H9 (cell line): ENCODE measurements around the gene TSPO2. TPM values are rescaled to one million over a fixed set of nuclear protein-coding genes. Genes with fewer than 3 reads are reported as not detected.

ENCODE experiments used
- DNase-seq: peaks from one replicate; pipeline ENCODE4 v3.0.0-alpha.2; 2017
- H2AFZ ChIP-seq: one replicate; pipeline ENCODE4 v1.6.1; 2013; ENCODE audit warnings: mild to moderate bottlenecking, low read length, control low read depth, moderate library complexity
- H2AK5ac ChIP-seq: 2 replicates; pipeline ENCODE4 v1.6.1; 2013; ENCODE audit warnings: low read length, control low read depth, mixed read lengths; ENCODE audit not compliant: insufficient read length
- H2BK120ac ChIP-seq: one replicate; pipeline ENCODE4 v1.6.1; 2013; ENCODE audit warnings: low read depth, mild to moderate bottlenecking, low read length, control low read depth, inconsistent platforms; ENCODE audit not compliant: poor library complexity, severe bottlenecking
- H2BK12ac ChIP-seq: 2 replicates; pipeline ENCODE4 v1.6.1; 2013; ENCODE audit warnings: low read length, control low read depth, mixed read lengths, low read depth; ENCODE audit not compliant: insufficient read length
- H2BK15ac ChIP-seq: 2 replicates; pipeline ENCODE4 v1.6.1; 2013; ENCODE audit warnings: low read depth, low read length, control low read depth
- H2BK20ac ChIP-seq: one replicate; pipeline ENCODE4 v1.6.1; 2013; ENCODE audit warnings: low read depth, mild to moderate bottlenecking, low read length, control low read depth, inconsistent platforms; ENCODE audit not compliant: poor library complexity, severe bottlenecking
- H2BK5ac ChIP-seq: 2 replicates; pipeline ENCODE4 v1.6.1; 2013; ENCODE audit warnings: low read length, control low read depth, mixed read lengths; ENCODE audit not compliant: insufficient read length
- H3K14ac ChIP-seq: 2 replicates; pipeline ENCODE4 v1.6.1; 2013; ENCODE audit warnings: low read length, control low read depth; ENCODE audit not compliant: insufficient read depth
- H3K18ac ChIP-seq: 2 replicates; pipeline ENCODE4 v1.6.1; 2013; ENCODE audit warnings: low read depth, mild to moderate bottlenecking, mixed read lengths, low read length, control low read depth; ENCODE audit not compliant: insufficient read length
- H3K23ac ChIP-seq: 2 replicates; pipeline ENCODE4 v1.6.1; 2013; ENCODE audit warnings: low read length, control low read depth, mixed read lengths, low read depth; ENCODE audit not compliant: insufficient read length
- H3K23me2 ChIP-seq: 2 replicates; pipeline ENCODE4 v1.6.1; 2013; ENCODE audit warnings: low read depth, mild to moderate bottlenecking, mixed read lengths, low read length, control low read depth; ENCODE audit not compliant: insufficient read length, poor library complexity, severe bottlenecking
- H3K27ac ChIP-seq: 2 replicates; pipeline ENCODE4 v1.5.1; 2013; ENCODE audit warnings: low read length, control low read depth, mixed read lengths, low read depth; ENCODE audit not compliant: insufficient read length
- H3K27me3 ChIP-seq: 2 replicates; pipeline ENCODE4 v1.6.1; 2013; ENCODE audit warnings: low read length, control low read depth, inconsistent platforms; ENCODE audit not compliant: insufficient read depth
- H3K4ac ChIP-seq: 2 replicates; pipeline ENCODE4 v1.6.1; 2013; ENCODE audit warnings: low read depth, mild to moderate bottlenecking, control low read depth, inconsistent platforms, low read length, moderate library complexity
- H3K4me1 ChIP-seq: 2 replicates; pipeline ENCODE4 v1.6.1; 2013; ENCODE audit warnings: low read length, control low read depth, inconsistent platforms; ENCODE audit not compliant: insufficient read depth
- H3K4me2 ChIP-seq: 2 replicates; pipeline ENCODE4 v1.6.1; 2013; ENCODE audit warnings: low read length, control low read depth, mixed read lengths; ENCODE audit not compliant: insufficient read length, insufficient read depth
- H3K56ac ChIP-seq: 2 replicates; pipeline ENCODE4 v1.6.1; 2013; ENCODE audit warnings: low read depth, mild to moderate bottlenecking, mixed read lengths, low read length, control low read depth; ENCODE audit not compliant: insufficient read length
- H3K79me1 ChIP-seq: 2 replicates; pipeline ENCODE4 v1.6.1; 2013; ENCODE audit warnings: low read depth, mild to moderate bottlenecking, moderate library complexity, low read length, control low read depth, inconsistent platforms; ENCODE audit not compliant: insufficient read depth, poor library complexity, severe bottlenecking
- H3K79me2 ChIP-seq: 2 replicates; pipeline ENCODE4 v1.6.1; 2013; ENCODE audit warnings: low read length, control low read depth, inconsistent platforms; ENCODE audit not compliant: insufficient read depth
- H3K9ac ChIP-seq: 2 replicates; pipeline ENCODE4 v1.6.1; 2013; ENCODE audit warnings: low read length, control low read depth, mixed read lengths; ENCODE audit not compliant: insufficient read length; ENCODE audit errors: extremely low read depth
- H3K9me3 ChIP-seq: one replicate; pipeline ENCODE4 v1.6.1; 2013; ENCODE audit warnings: low read depth, low read length, inconsistent platforms; ENCODE audit not compliant: control insufficient read depth
- H3T11ph ChIP-seq: one replicate; pipeline ENCODE4 v1.6.1; 2013; ENCODE audit warnings: mild to moderate bottlenecking, low read length, control low read depth, inconsistent platforms
- H4K20me1 ChIP-seq: one replicate; pipeline ENCODE4 v1.6.1; 2013; ENCODE audit not compliant: control insufficient read depth, insufficient read length, insufficient read depth
- H4K5ac ChIP-seq: 2 replicates; pipeline ENCODE4 v1.6.1; 2013; ENCODE audit warnings: low read depth, mild to moderate bottlenecking, mixed read lengths, low read length, control low read depth; ENCODE audit not compliant: insufficient read length
- H4K8ac ChIP-seq: replicated peaks from 2 replicates; pipeline ENCODE4 v1.6.1; 2013; ENCODE audit warnings: low read length, control low read depth, mixed read lengths, low read depth; ENCODE audit not compliant: insufficient read length
- H4K91ac ChIP-seq: 2 replicates; pipeline ENCODE4 v1.6.1; 2013; ENCODE audit warnings: low read depth, mild to moderate bottlenecking, moderate library complexity, mixed read lengths, low read length, control low read depth; ENCODE audit not compliant: insufficient read length
- H3K27ac Mint-ChIP-seq, 3 experiments: 2 replicates in 2 of 3; 3 replicates in 1 of 3; pipeline ENCODE4 v1.8.0; 2020 to 2021; ENCODE audit warnings: mixed read lengths in 3 of 3, mild to moderate bottlenecking in 1 of 3, moderate library complexity in 1 of 3
- H3K27me3 Mint-ChIP-seq: 2 replicates; pipeline ENCODE4 v1.8.0; 2021; ENCODE audit warnings: low read depth, mild to moderate bottlenecking, moderate library complexity, mixed read lengths
- H3K36me3 Mint-ChIP-seq, 3 experiments: 2 replicates in 2 of 3; 3 replicates in 1 of 3; pipeline ENCODE4 v1.8.0; 2020 to 2021; ENCODE audit warnings: low read depth in 3 of 3, mixed read lengths in 3 of 3; ENCODE audit not compliant: insufficient read depth in 1 of 3
- H3K4me1 Mint-ChIP-seq, 2 experiments: 2 replicates each; pipeline ENCODE4 v1.8.0; 2020; ENCODE audit warnings: mixed read lengths in 2 of 2
- H3K4me3 Mint-ChIP-seq, 2 experiments: 2 replicates in 1 of 2; 3 replicates in 1 of 2; pipeline ENCODE4 v1.8.0; 2020 to 2021; ENCODE audit warnings: mild to moderate bottlenecking in 2 of 2, mixed read lengths in 2 of 2, moderate library complexity in 1 of 2
- H3K9me3 Mint-ChIP-seq, 2 experiments: 2 replicates in 1 of 2; 3 replicates in 1 of 2; pipeline ENCODE4 v1.8.0; 2020; ENCODE audit warnings: mild to moderate bottlenecking in 2 of 2, mixed read lengths in 2 of 2, moderate library complexity in 1 of 2
- CTCF ChIP-seq: fragments of 200-600 bp; sonication (generic); conservative IDR thresholded peaks from 3 replicates; pipeline ENCODE4 v1.8.0; 2021; ENCODE audit warnings: antibody characterized with exemption, mild to moderate bottlenecking
- WGBS: extraction: QIAGEN DNeasy Blood & Tissue Kit; methylation state at CpG from one replicate; pipeline ENCODE4 v1.1.7; 2013; ENCODE audit warnings: missing lambda C conversion rate, low lambda C conversion rate, mixed read lengths; ENCODE audit not compliant: insufficient read length; ENCODE audit errors: extremely low coverage; 5-methylcytosine and 5-hydroxymethylcytosine counted together
- total RNA-seq: library from RNA; stranded (reverse); gene quantifications from 2 replicates; pipeline ENCODE4 v1.2.1, GENCODE V29; 2021

The TSPO2 gene
- total RNA-seq, 1 experiment from 2014 or later = not detected

- Histone ChIP-seq H3K27me3 (no peaks in the 10 kb centered on the region), H3K27ac (no peak overlapping the region), H3K4me2 (no peak overlapping the region), H4K91ac (no peak overlapping the region), H3K9ac (no peak overlapping the region), H3T11ph (no peak overlapping the region), H3K4me1 (peaks cover 6% of the 10 kb centered on the region; the same call in 1 of the 2 replicates), H3K79me1 (no peaks in the 10 kb centered on the region), H2AK5ac (no peak overlapping the region), H3K14ac (no peak overlapping the region), H2AFZ (no peak overlapping the region), H4K5ac (no peak overlapping the region), H2BK5ac (no peak overlapping the region), H4K20me1 (no peaks in the 10 kb centered on the region), H2BK15ac (no peak overlapping the region), H3K18ac (no peak overlapping the region), H3K4ac (no peak overlapping the region), H3K79me2 (no peaks in the 10 kb centered on the region), H3K23me2 (no peaks in the 10 kb centered on the region), H3K56ac (no peak overlapping the region), H2BK20ac (no peak overlapping the region), H2BK12ac (no peak overlapping the region), H3K9me3 (no peaks in the 10 kb centered on the region), H3K23ac (no peak overlapping the region), H2BK120ac (no peak overlapping the region), H4K8ac (no peak overlapping the region)
- TF ChIP-seq CTCF = no peak
- H3K36me3 Mint-ChIP-seq = 0 out of 7 replicates have a peak, but pooled peaks cover 0 to 2% (median 0%) of the 10 kb centered on the region in 3 experiments
- H3K27me3 Mint-ChIP-seq = peaks cover 4% of the 10 kb centered on the region
- no peak overlapping the region; a peak in 1 of 7 replicates for H3K27ac Mint-ChIP-seq
- no peak for DNase-seq
- H3K9me3 Mint-ChIP-seq = peaks cover 0 to 2% of the 10 kb centered on the region in 2 experiments; a peak in 1 of 5 replicates
- no peak overlapping the region for H3K4me3 Mint-ChIP-seq
- peaks cover 33 to 38% of the 10 kb centered on the region in 2 experiments for H3K4me1 Mint-ChIP-seq
- WGBS = no CpG with 5 or more reads among the region's 3 CpGs
Measured at GRCh38 chr6:40992746-40993145, 49.5 kb upstream of the TSPO2 start.
